Natural killer cell (primary cell): ENCODE measurements around the gene DKKL1. TPM values are rescaled to one million over a fixed set of nuclear protein-coding genes. Genes with fewer than 3 reads are reported as not detected.
"Not testable (repeated sequence)": the region's sequence is repeated elsewhere in the genome, so short reads cannot be mapped to it uniquely, and the experiment has no call there.

Experiments used
- ATAC-seq, 3 donors: fragments of 150-1000 bp in 2 of 3; fragments of 200-7000 bp in 1 of 3; cut with Tn5 transposase; 1 replicate in 1 of 3; 2 replicates in 2 of 3; pipeline ENCODE4 v1.10.0; 2021; ENCODE audit warnings: mild to moderate bottlenecking in 2 of 3, moderate library complexity in 2 of 3
- DNase-seq, 2 donors: peaks; one replicate each; pipeline versions ENCODE4 v3.0.0 to v3.0.0-alpha.2; 2013 to 2021; ENCODE audit warnings: mixed read lengths in 1 of 2
- H3K27ac ChIP-seq: one replicate; pipeline ENCODE4 v1.5.1; 2013; ENCODE audit warnings: mild to moderate bottlenecking, low read length
- H3K27me3 ChIP-seq: one replicate; pipeline ENCODE4 v1.6.1; 2013; ENCODE audit warnings: low read length; ENCODE audit not compliant: control insufficient read depth, insufficient read depth
- H3K36me3 ChIP-seq: one replicate; pipeline ENCODE4 v1.6.1; 2013; ENCODE audit warnings: low read length; ENCODE audit not compliant: control insufficient read depth, insufficient read depth
- H3K4me1 ChIP-seq: one replicate; pipeline ENCODE4 v1.6.1; 2013; ENCODE audit warnings: low read length; ENCODE audit not compliant: control insufficient read depth, insufficient read depth
- H3K4me3 ChIP-seq: one replicate; pipeline ENCODE4 v1.5.1; 2013; ENCODE audit warnings: low read length
- H3K9me3 ChIP-seq: one replicate; pipeline ENCODE4 v1.6.1; 2013; ENCODE audit warnings: low read length; ENCODE audit not compliant: control insufficient read depth, insufficient read depth
- H3K27ac Mint-ChIP-seq, 2 donors: one replicate each; pipeline ENCODE4 v1.8.0; 2022; ENCODE audit warnings: mild to moderate bottlenecking in 2 of 2, mixed read lengths in 2 of 2, moderate library complexity in 1 of 2
- H3K27me3 Mint-ChIP-seq, 2 donors: one replicate each; pipeline ENCODE4 v1.8.0; 2022; ENCODE audit warnings: low read depth in 2 of 2, mixed read lengths in 2 of 2
- H3K36me3 Mint-ChIP-seq: one replicate; pipeline ENCODE4 v1.8.0; 2022; ENCODE audit warnings: mixed read lengths
- H3K4me1 Mint-ChIP-seq, 2 donors: one replicate each; pipeline ENCODE4 v1.8.0; 2022; ENCODE audit warnings: mixed read lengths in 2 of 2
- H3K4me3 Mint-ChIP-seq: one replicate; pipeline ENCODE4 v1.8.0; 2022; ENCODE audit warnings: mild to moderate bottlenecking, moderate library complexity, mixed read lengths
- H3K9me3 Mint-ChIP-seq, 2 donors: one replicate each; pipeline ENCODE4 v1.8.0; 2022; ENCODE audit warnings: mixed read lengths in 2 of 2
- WGBS: methylation state at CpG from one replicate; pipeline ENCODE4 v1.1.7; 2013; ENCODE audit warnings: missing lambda C conversion rate; ENCODE audit not compliant: insufficient coverage; 5-methylcytosine and 5-hydroxymethylcytosine counted together
- intact Hi-C: fragments of 100-400 bp; cut with micrococcal nuclease; formaldehyde crosslinking; loops from one replicate; pipeline ENCODE4 v1.14.2; 2022
- total RNA-seq, 4 donors: library from RNA; stranded (reverse); fragments of 120-200 nt in 1 of 4; gene quantifications; one replicate each; pipeline versions ENCODE4 v1.2.3 to v1.2.4, GENCODE V29; 2013 to 2022
- TF ChIP-seq, protein P1 (sequence below): fragments of 200-600 bp; IDR thresholded peaks from one replicate; pipeline ENCODE4 v1.8.0; 2022; ENCODE audit warnings: antibody characterized with exemption

DKKL1 gene
- total RNA-seq, 3 donors from 2014 or later (not counting 1 experiment from before 2014, with no cell fraction given) = not detected

DNA sequence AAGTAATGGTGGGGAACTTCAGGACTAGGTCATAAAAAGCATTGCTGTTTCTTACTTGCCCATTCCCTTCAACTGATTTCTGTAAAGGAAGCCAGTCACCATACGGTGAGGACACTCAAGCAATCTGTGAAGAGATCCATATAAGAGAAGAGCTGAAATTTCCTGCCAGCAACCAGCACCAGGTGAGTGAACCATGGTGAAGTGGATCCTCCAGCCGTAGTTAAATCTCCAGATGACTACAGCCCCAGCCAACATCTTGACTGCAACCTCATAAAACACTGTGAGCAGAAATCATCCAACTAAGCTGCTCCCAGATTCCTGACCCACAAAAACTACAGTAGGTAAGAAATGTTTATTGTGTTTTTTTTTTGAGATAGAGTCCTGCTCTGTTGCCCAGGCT, 34.9 kb upstream of the DKKL1 start:
- no peak overlapping the region for H3K4me3 ChIP-seq
- intact Hi-C loops = no loop called here
- Mint-ChIP-seq H3K4me1 (peaks cover 40 to 55% of the 10 kb centered on the region in 2 donors), H3K27ac (peak overlapping the region in 1 of 2 donors; percentile 42), H3K4me3 (no peak overlapping the region), H3K27me3 (no peaks in the 10 kb centered on the region), H3K9me3 (no peaks in the 10 kb centered on the region), H3K36me3 (peaks cover 8% of the 10 kb centered on the region)
- WGBS = 81% methylated on average over 2 of the region's 2 CpGs
- H3K27me3 ChIP-seq = no peaks in the 10 kb centered on the region
- H3K36me3 ChIP-seq = peaks cover 12% of the 10 kb centered on the region
- H3K4me1 ChIP-seq = peaks cover 40% of the 10 kb centered on the region
- TF ChIP-seq, protein P1, sequence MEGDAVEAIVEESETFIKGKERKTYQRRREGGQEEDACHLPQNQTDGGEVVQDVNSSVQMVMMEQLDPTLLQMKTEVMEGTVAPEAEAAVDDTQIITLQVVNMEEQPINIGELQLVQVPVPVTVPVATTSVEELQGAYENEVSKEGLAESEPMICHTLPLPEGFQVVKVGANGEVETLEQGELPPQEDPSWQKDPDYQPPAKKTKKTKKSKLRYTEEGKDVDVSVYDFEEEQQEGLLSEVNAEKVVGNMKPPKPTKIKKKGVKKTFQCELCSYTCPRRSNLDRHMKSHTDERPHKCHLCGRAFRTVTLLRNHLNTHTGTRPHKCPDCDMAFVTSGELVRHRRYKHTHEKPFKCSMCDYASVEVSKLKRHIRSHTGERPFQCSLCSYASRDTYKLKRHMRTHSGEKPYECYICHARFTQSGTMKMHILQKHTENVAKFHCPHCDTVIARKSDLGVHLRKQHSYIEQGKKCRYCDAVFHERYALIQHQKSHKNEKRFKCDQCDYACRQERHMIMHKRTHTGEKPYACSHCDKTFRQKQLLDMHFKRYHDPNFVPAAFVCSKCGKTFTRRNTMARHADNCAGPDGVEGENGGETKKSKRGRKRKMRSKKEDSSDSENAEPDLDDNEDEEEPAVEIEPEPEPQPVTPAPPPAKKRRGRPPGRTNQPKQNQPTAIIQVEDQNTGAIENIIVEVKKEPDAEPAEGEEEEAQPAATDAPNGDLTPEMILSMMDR = no peak
- DNase-seq = no peak
- H3K27ac ChIP-seq = peak overlapping the region; percentile 3
- no peak for ATAC-seq
- H3K9me3 ChIP-seq = no peaks in the 10 kb centered on the region

DNA sequence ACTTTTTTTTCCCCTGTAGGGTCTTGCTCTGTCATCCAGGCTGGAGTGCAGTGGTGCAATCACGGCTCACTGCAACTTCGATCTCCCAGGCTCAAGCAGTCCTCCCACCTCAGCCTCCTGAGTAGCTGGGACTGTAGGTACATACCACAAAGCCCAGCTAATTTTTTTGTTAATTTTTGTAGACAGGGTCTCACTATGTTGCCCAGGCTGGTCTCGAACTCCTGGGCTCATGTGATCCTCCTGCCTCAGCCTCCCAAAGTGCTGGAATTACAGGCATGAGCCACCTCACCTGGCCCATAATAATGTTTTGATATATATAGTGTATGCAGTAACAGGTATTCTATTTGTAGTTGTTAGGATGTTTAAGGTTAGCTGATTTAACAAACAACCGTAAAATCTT, 32.5 kb upstream of the DKKL1 start:
- intact Hi-C loops, H3K27ac ChIP-seq, H3K36me3 Mint-ChIP-seq, ATAC-seq, H3K4me3 ChIP-seq, H3K9me3 Mint-ChIP-seq, H3K4me3 Mint-ChIP-seq, H3K27me3 Mint-ChIP-seq, H3K9me3 ChIP-seq, H3K27me3 ChIP-seq, DNase-seq: not testable (repeated sequence)
- peaks cover 49% of the 10 kb centered on the region for H3K4me1 ChIP-seq
- H3K36me3 ChIP-seq = peaks cover 12% of the 10 kb centered on the region
- H3K27ac Mint-ChIP-seq = peak overlapping the region in 1 of 2 donors; percentile 98
- WGBS = 100% methylated on average over 3 of the region's 4 CpGs
- H3K4me1 Mint-ChIP-seq = peaks cover 64 to 72% of the 10 kb centered on the region in 2 donors

DNA sequence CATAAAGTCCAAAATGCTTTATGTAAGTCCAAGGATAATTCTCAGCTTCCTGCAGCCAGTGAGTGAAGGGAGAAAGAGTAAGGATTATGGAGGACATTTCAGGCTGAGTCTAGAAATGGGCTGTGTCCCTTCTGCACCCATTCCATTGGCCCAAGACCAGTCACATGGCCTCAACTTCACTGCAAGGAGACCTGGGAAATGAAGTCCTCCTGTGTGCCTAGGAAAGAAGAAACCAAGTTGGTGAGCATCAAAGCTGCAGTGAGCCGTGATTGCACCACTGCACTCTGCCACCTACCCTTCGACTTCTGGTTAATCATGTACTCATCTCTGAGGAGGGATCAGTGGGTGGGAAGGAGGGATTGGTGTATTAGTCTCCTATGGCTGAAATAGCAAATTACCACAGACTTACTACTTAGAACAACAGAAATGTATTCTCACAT, 32.0 kb upstream of the DKKL1 start:
- intact Hi-C loops = no loop called here

DNA sequence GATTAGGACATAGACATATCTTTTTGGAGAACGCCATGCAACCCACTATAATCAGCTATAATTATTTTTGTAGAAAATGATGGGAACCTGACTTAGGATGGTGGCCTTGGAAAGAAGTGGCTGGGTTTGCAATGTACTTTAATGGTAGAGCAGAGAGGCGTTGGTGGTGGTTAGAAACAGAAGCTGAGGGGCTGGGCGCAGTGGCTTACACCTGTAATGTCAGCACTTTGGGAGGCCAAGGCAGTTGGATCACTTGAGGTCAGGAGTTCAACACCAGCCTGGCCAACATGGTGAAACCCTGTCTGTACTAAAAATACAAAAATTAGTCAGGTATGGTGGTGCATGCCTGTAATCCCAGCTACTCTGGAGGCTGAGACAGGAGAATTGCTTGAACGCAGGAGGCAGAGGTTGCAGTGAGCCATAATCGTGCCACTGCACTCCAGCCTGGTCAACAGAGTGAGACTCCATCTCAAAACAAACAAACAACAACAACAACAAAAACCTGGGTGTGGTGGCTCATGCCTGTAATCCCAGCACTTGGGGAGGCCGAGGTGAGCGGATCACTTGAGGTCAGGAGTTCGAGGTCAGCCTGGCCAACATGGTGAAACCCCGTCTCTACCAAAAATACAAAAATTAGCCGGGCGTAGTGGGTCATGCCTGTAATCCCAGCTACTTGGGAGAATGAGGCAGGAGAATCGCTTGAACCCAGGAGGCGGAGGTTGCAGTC, 30.8 kb upstream of the DKKL1 start:
- peak overlapping the region; percentile 97 to 98 for H3K27ac Mint-ChIP-seq
- intact Hi-C loops, ATAC-seq, DNase-seq, H3K36me3 Mint-ChIP-seq, H3K9me3 ChIP-seq, H3K9me3 Mint-ChIP-seq, H3K27me3 Mint-ChIP-seq, H3K4me3 ChIP-seq, H3K27me3 ChIP-seq: not testable (repeated sequence)
- H3K4me1 ChIP-seq = peaks cover 65% of the 10 kb centered on the region
- peaks cover 69 to 82% of the 10 kb centered on the region in 2 donors for H3K4me1 Mint-ChIP-seq
- peaks cover 23% of the 10 kb centered on the region for H3K36me3 ChIP-seq
- 91% methylated on average over 12 of the region's 13 CpGs for WGBS
- peak overlapping the region; percentile 84 for H3K27ac ChIP-seq
- peak overlapping the region; percentile 83 for H3K4me3 Mint-ChIP-seq

More for the DNA sequence above, 32.0 kb upstream of the DKKL1 start:
- Mint-ChIP-seq H3K4me3 (no peak overlapping the region), H3K4me1 (peaks cover 69 to 76% of the 10 kb centered on the region in 2 donors), H3K27me3 (no peaks in the 10 kb centered on the region), H3K9me3 (no peaks in the 10 kb centered on the region), H3K36me3 (peaks cover 8% of the 10 kb centered on the region), H3K27ac (peak overlapping the region; percentile 97 to 98)
- DNase-seq = peak in 1 of 2 donors; percentile 86
- peak; percentile 48 to 71 (median 66) for ATAC-seq
- H3K27ac ChIP-seq = peak overlapping the region; percentile 13
- 44% methylated on average over 2 of the region's 2 CpGs for WGBS
- no peak overlapping the region for H3K4me3 ChIP-seq
- peaks cover 12% of the 10 kb centered on the region for H3K36me3 ChIP-seq
- peaks cover 53% of the 10 kb centered on the region for H3K4me1 ChIP-seq
- H3K9me3 ChIP-seq = no peaks in the 10 kb centered on the region
- H3K27me3 ChIP-seq = no peaks in the 10 kb centered on the region
- TF ChIP-seq, protein P1 = no peak
